Upper lobe of right lung (tissue), 1 donor: ENCODE results near the gene KRTAP5-1. TPM values are rescaled to one million over a fixed set of nuclear protein-coding genes. Genes with fewer than 3 reads are reported as not detected.
"Not testable (repeated sequence)": the region's sequence is repeated elsewhere in the genome, so short reads cannot be mapped to it uniquely, and the experiment has no call there.

Source experiments
- ATAC-seq: fragments of 200-7000 bp; cut with Tn5 transposase; one replicate; pipeline ENCODE4 v1.9.1; 2020; ENCODE audit warnings: mild to moderate bottlenecking, moderate library complexity
- DNase-seq: peaks from one replicate; pipeline ENCODE4 v3.0.0-alpha.2; 2020
- H3K27ac ChIP-seq: fragments of 200-600 bp; one replicate; pipeline ENCODE4 v1.8.0; 2022
- H3K27me3 ChIP-seq: fragments of 200-600 bp; one replicate; pipeline ENCODE4 v1.8.0; 2022; ENCODE audit warnings: mild to moderate bottlenecking
- H3K36me3 ChIP-seq: fragments of 200-600 bp; one replicate; pipeline ENCODE4 v1.8.0; 2022
- H3K4me1 ChIP-seq: fragments of 200-600 bp; one replicate; pipeline ENCODE4 v1.8.0; 2022
- H3K4me3 ChIP-seq: fragments of 200-600 bp; one replicate; pipeline ENCODE4 v1.8.0; 2022; ENCODE audit warnings: mild to moderate bottlenecking
- H3K9me3 ChIP-seq: fragments of 200-600 bp; one replicate; pipeline ENCODE4 v1.8.0; 2022
- CTCF ChIP-seq: fragments of 200-600 bp; IDR thresholded peaks from one replicate; pipeline ENCODE4 v1.8.0; 2022; ENCODE audit warnings: antibody characterized with exemption
- intact Hi-C: fragments of 100-400 bp; cut with DNase I; formaldehyde crosslinking; loops from one replicate; pipeline ENCODE4 v1.11.0; 2022
- total RNA-seq: library from RNA; stranded (reverse); fragmentation: NEBNext Ultra II Directional; extraction: Animal tissue kit (Norgen Biotek cat#: 25700); gene quantifications from one replicate; pipeline ENCODE4 v1.2.1, GENCODE V29; 2021
- donor health status: DM: no; HTN: yes; CAD: no; lungs with severe emphysema.

KRTAP5-1 gene
- total RNA-seq, 1 donor from 2014 or later: not detected

GRCh38 chr11:1586699-1587098 is 1.6 kb upstream of the KRTAP5-1 start:
- ATAC-seq: no peak
- H3K4me3 ChIP-seq: no peak overlapping the region
- no peak overlapping the region for H3K27ac ChIP-seq
- H3K27me3 ChIP-seq: no peaks in the 10 kb centered on the region
- TF ChIP-seq CTCF: no peak
- H3K4me1 ChIP-seq: no peaks in the 10 kb centered on the region
- no peak for DNase-seq
- no peaks in the 10 kb centered on the region for H3K36me3 ChIP-seq
- H3K9me3 ChIP-seq: no peaks in the 10 kb centered on the region
- intact Hi-C loops: no loop called here

GRCh38 chr11:1582909-1583308 is 2.2 kb downstream of the KRTAP5-1 start:
- H3K36me3 ChIP-seq, H3K9me3 ChIP-seq, H3K27me3 ChIP-seq, DNase-seq, intact Hi-C loops, H3K4me3 ChIP-seq, H3K4me1 ChIP-seq, ATAC-seq, H3K27ac ChIP-seq: not testable (repeated sequence)

GRCh38 chr11:1581976-1582375 is 3.1 kb downstream of the KRTAP5-1 start:
- no peak overlapping the region for H3K27ac ChIP-seq
- H3K4me1 ChIP-seq: no peaks in the 10 kb centered on the region
- H3K9me3 ChIP-seq: no peaks in the 10 kb centered on the region
- H3K27me3 ChIP-seq: no peaks in the 10 kb centered on the region
- ATAC-seq (no peak), DNase-seq (no peak)
- no peaks in the 10 kb centered on the region for H3K36me3 ChIP-seq
- no peak for TF ChIP-seq CTCF
- H3K4me3 ChIP-seq: no peak overlapping the region
- intact Hi-C loops: no loop called here

- no peak for TF ChIP-seq CTCF
- no peaks in the 10 kb centered on the region for H3K27me3 ChIP-seq
- no peaks in the 10 kb centered on the region for H3K36me3 ChIP-seq
- no peak overlapping the region for H3K27ac ChIP-seq
- peaks cover 15% of the 10 kb centered on the region for H3K4me1 ChIP-seq
- no peaks in the 10 kb centered on the region for H3K9me3 ChIP-seq
- ATAC-seq (no peak), DNase-seq (no peak)
- intact Hi-C loops: no loop called here
- H3K4me3 ChIP-seq: no peak overlapping the region
These were observed 8.3 kb downstream of the KRTAP5-1 start for GRCh38 chr11:1576825-1577224.

GRCh38 chr11:1575756-1576155 is 9.3 kb downstream of the KRTAP5-1 start:
- H3K4me3 ChIP-seq, ATAC-seq, H3K27ac ChIP-seq, DNase-seq, intact Hi-C loops, H3K27me3 ChIP-seq, H3K36me3 ChIP-seq, H3K9me3 ChIP-seq: not testable (repeated sequence)
- peaks cover 15% of the 10 kb centered on the region for H3K4me1 ChIP-seq

- no peaks in the 10 kb centered on the region for H3K27me3 ChIP-seq
- DNase-seq: no peak
These were observed 10.2 kb downstream of the KRTAP5-1 start for GRCh38 chr11:1574933-1575242.

More at GRCh38 chr11:1574933-1575242, 10.2 kb downstream of the KRTAP5-1 start:
- Histone ChIP-seq H3K9me3 (no peaks in the 10 kb centered on the region), H3K4me1 (peaks cover 15% of the 10 kb centered on the region), H3K27ac (no peak overlapping the region), H3K4me3 (no peak overlapping the region), H3K36me3 (no peaks in the 10 kb centered on the region)
- intact Hi-C loops: no loop called here
- TF ChIP-seq CTCF: no peak
- ATAC-seq: no peak
